GM21529 (cell line): ENCODE measurements around the gene CDX1.
A peak's percentile ranks its signal among the peaks of the same experiment; 100 is the strongest.

Experiments used
- ATAC-seq: cut with Tn5 transposase; IDR thresholded peaks from one replicate; pipeline ENCODE4 v1.9.1; 2021; ENCODE audit not compliant: unreplicated experiment

The CDX1 gene

DNA sequence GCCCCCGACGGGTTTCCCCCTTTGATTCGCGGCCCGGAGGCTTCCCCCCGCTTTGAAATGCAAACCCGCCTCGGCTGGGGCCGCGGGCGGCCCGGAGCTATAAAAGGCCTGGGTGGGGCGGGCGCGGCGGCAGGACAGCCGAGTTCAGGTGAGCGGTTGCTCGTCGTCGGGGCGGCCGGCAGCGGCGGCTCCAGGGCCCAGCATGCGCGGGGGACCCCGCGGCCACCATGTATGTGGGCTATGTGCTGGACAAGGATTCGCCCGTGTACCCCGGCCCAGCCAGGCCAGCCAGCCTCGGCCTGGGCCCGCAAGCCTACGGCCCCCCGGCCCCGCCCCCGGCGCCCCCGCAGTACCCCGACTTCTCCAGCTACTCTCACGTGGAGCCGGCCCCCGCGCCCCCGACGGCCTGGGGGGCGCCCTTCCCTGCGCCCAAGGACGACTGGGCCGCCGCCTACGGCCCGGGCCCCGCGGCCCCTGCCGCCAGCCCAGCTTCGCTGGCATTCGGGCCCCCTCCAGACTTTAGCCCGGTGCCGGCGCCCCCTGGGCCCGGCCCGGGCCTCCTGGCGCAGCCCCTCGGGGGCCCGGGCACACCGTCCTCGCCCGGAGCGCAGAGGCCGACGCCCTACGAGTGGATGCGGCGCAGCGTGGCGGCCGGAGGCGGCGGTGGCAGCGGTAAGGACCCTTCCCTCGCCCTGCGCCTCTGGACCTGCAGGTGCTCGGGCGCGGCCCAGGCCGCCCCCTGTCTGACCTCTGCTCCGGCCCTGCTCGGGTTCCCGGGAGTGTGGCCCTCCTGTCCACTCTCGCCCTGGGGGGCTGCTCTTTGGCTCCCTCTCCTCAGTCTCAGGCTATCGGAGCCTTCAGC is at the start of gene CDX1:
TSS of gene CDX1 (plus strand) at position 129 of the 862 bp plus-strand sequence. CDS start at position 228, 99 bp downstream.
- no peak for ATAC-seq

GRCh38 chr5:150117945-150118560 is 48.5 kb upstream of the CDX1 start:
- ATAC-seq = no peak

DNA sequence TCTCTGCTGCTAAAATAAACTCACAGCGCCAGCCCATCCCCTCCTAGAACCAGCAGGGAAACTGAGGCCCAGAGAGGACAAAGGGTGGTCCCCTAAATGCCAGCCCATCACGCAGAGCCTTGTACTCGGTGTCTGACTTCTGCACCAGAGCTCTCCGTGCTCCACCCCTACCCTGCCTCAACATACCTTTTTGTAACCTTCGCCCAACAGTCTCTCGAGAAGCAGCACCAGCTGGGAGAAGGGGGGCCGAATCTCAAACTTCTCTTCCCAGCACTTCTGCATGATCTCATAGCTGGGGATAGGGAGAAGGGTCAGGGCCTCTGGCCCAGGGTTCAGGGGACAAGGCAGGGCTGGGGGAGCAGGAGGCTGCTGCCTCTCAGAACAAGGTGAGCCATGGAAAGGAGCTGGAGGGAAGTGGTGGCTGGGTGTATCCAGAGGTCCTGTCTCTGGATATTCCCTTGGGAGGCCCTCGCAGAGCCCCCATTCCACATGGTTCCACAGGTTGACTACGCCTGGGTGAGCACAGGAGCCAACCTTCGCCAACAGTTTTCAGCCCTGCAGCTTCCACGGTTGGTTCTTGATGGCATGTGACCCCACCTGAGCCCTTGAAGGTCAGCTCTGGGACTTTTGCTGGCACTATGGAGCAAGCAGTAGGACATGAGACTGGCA is 47.9 kb upstream of the CDX1 start:
- no peak for ATAC-seq

DNA sequence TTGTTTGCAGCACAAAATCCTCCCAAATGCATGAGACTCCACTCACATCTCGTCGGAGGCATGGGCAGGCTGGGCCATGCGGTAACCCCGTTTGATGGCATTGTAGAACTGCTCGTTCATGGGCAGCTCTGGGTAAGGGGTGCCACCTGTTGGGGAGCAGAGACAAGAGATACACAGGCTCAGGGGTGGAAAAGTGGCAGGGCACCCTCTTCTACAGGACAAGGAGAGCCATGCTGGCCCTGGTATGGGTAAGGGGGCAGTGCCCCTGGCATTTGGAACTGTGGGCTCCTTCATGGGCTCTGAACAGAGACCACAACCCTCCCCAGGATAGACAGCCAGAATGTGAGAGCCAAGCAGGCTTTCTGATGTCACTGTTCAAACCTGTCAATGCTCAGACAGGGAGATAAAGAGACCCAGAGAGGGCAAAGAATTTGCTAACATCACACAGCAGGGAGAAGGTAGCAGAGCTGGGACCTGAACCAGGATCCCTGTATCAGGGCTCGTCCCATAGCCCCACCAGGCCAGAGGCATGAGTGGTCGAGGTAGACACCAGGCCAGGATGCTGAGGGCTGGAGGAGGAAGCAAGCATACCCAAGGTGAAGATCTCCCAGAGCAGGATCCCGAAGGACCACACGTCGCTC is 47.0 kb upstream of the CDX1 start:
- no peak for ATAC-seq

DNA sequence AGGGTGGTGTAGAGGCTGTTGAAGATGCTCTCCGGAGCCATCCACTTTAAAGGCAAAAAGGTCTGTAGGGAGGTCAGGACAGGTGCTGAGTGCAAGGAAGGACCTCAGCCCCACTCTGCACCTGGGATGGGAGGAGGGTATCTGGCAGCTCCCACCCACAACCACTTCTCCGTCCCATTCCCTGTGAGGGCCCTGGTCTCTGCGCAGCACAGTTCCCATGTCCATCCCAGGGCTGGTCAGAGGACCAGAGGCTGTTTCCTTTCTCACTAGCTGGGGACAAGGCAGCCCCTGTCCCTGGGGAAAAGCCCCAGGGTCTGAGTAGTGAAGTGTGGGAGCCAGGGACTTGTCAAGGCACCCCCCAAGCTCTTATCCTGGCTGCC is 46.5 kb upstream of the CDX1 start:
- ATAC-seq = no peak

DNA sequence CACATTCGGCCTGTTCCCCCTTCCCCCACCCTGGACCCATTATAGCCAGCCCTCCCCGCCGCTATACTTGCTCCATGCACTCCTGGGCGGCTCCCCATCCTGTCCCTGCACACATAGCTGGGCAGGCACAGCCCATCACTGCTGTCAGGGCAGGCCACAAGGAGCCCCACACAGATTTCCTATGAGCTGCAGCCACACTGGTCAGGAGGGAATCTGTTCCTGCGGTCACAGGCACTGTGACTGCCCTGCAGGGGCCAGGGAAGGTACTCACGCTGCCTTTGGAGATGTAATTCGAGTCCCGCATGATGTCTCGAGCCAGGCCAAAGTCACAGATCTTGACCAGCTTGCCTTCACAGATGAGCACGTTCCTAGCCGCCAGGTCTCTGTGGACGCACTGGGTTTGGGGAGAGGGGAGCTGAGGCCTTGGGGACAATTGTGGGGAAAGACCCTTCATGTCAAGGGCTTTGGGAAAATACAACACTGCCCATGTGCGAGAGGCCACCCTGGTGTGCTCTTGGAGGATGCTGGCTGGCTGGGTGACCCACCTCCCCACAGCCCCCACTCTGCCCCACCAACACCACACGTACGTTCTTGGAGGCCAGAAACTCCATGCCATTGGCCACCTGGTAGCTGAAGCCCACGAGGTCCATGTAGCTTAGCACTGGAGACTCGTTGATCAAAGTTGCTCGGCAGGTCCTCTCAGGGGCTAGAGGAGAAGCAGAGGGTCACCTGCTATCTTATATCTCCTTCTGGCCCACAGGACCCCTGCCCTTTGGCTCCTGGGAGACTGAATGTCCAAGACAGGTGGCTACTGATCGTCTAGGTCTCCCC is 45.7 kb upstream of the CDX1 start:
- no peak for ATAC-seq

- ATAC-seq = no peak
Measured at GRCh38 chr5:150121448-150122157, 45.0 kb upstream of the CDX1 start.

- peak; percentile 88 for ATAC-seq
Measured at GRCh38 chr5:150122158-150122510, 44.4 kb upstream of the CDX1 start.

GRCh38 chr5:150122536-150123481 is 43.8 kb upstream of the CDX1 start:
- no peak for ATAC-seq

GRCh38 chr5:150123542-150123941 is 43.0 kb upstream of the CDX1 start:
- ATAC-seq = no peak

DNA sequence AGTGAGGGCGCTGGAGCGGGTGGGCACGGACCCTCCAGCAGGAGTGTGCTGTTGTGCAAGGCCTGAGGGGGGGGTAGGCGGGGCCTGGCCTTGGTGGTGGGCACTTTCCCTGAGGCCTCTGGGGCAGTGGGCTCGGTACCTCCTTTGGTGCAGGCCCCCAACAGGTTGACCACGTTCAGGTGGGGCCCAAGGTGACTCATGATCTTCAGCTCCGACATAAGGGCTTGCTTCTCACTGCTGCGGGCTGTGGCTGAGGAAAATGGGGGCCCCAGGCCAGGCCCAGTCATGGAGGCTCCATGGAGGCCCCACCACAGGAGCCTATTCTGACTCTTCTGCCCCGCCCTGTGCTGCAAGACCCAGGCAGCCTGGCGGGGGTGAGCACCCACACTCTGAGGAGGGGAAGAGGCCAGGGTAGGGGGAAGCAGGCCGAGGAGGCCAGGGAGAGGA is 42.4 kb upstream of the CDX1 start:
- no peak for ATAC-seq

GRCh38 chr5:150124596-150124995 is 42.0 kb upstream of the CDX1 start:
- no peak for ATAC-seq

DNA sequence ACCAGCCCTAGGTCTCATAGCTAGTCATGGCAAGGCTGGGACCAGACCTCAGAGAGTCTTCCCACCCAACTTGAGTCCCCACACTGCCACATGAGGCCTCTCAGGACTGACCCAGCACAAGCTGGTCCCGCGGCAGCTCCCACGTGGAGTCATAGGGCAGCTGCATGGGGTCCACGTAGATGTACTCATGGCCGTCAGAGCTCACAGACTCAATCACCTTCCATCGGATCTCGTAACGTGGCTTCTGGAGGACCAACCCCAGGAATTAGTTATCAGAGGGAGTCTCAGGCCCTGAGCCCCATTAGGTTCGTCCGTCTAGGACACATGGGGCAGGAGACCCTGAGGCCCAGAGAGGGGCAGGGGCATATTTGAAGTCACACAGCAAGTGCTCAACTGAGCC is 41.2 kb upstream of the CDX1 start:
- ATAC-seq = no peak

- no peak for ATAC-seq
Measured at GRCh38 chr5:150126199-150126920, 40.2 kb upstream of the CDX1 start.

- ATAC-seq = no peak
Measured at GRCh38 chr5:150126921-150127265, 39.7 kb upstream of the CDX1 start.

DNA sequence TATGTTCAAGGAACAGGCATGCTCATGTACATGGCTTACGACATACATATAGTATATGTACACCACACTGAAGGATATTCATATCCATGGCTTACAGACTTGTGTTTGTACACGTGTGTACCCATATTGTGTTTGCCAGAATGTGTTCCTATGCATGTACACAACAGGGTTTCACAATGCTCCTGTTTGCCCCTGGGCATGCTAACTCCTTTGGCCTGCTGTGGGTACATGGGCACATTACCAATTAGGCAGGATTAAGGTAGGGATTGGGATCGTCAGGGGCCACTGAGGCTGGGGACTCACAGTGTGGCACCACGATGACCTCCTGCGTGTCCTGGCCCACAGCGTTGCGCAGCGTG is 37.1 kb upstream of the CDX1 start:
- no peak for ATAC-seq

- no peak for ATAC-seq
Measured at GRCh38 chr5:150129813-150130492, 36.6 kb upstream of the CDX1 start.

DNA sequence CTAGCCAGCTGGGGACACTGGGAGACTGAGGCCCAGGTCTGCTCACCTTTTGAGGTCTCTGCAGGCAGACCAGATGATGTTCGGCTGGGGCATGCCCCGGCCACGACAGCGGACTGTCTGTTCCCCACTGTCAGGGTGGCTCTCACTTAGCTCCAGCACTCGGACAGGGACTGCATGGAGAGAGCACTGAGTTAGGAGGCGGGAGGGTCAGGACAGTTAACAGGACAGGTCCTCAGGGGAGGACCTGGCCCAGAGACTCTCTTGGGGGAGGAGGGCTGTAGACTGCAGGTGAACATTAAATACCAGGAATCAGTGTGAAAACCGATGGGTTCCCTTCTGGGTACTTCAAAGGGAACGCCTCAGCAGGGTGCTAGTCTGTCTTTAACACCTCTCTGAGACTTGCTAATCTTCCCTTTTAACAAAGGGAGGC is 36.1 kb upstream of the CDX1 start:
- no peak for ATAC-seq
